Type B pancreatic cell (in vitro differentiated cells): ENCODE results near the gene MASP1. TPM values are rescaled to one million over a fixed set of nuclear protein-coding genes. Genes with fewer than 3 reads are reported as not detected.
"Not testable (repeated sequence)": the region's sequence is repeated elsewhere in the genome, so short reads cannot be mapped to it uniquely, and the experiment has no call there.

Source experiments
- DNase-seq: peaks from one replicate; pipeline ENCODE4 v3.0.0; 2021; ENCODE audit warnings: mixed read lengths; ENCODE audit not compliant: unreplicated experiment; ENCODE audit errors: extremely low spot score
- H3K27ac Mint-ChIP-seq: 2 replicates; pipeline ENCODE4 v1.8.0; 2021; ENCODE audit warnings: mild to moderate bottlenecking, mixed read lengths
- H3K27me3 Mint-ChIP-seq: 2 replicates; pipeline ENCODE4 v1.8.0; 2021; ENCODE audit warnings: mixed read lengths
- H3K36me3 Mint-ChIP-seq: 2 replicates; pipeline ENCODE4 v1.8.0; 2021; ENCODE audit warnings: mixed read lengths
- H3K4me1 Mint-ChIP-seq: one replicate; pipeline ENCODE4 v1.8.0; 2021; ENCODE audit warnings: mixed read lengths; ENCODE audit not compliant: unreplicated experiment
- H3K4me3 Mint-ChIP-seq: 2 replicates; pipeline ENCODE4 v1.8.0; 2021; ENCODE audit warnings: mild to moderate bottlenecking, mixed read lengths
- H3K9me3 Mint-ChIP-seq: 2 replicates; pipeline ENCODE4 v1.8.0; 2021; ENCODE audit warnings: mixed read lengths
- CTCF ChIP-seq: fragments of 200-600 bp; sonication (generic); conservative IDR thresholded peaks from 2 replicates; pipeline ENCODE4 v1.5.0; 2021; ENCODE audit warnings: antibody characterized with exemption, mild to moderate bottlenecking
- total RNA-seq: library from RNA; stranded (reverse); gene quantifications from 2 replicates; pipeline ENCODE4 v1.2.1, GENCODE V29; 2021; ENCODE audit warnings: low replicate concordance

Gene MASP1
- total RNA-seq, 1 donor from 2014 or later, result 1.6 TPM

- H3K4me3 Mint-ChIP-seq, result no peak overlapping the region
- H3K27ac Mint-ChIP-seq, result no peak overlapping the region
- no peak for DNase-seq
- peaks cover 4% of the 10 kb centered on the region for H3K4me1 Mint-ChIP-seq
- peaks cover 7% of the 10 kb centered on the region for H3K27me3 Mint-ChIP-seq
- no peak for TF ChIP-seq CTCF
- no peaks in the 10 kb centered on the region for H3K36me3 Mint-ChIP-seq
- no peaks in the 10 kb centered on the region for H3K9me3 Mint-ChIP-seq
Measured at GRCh38 chr3:187251599-187251998, 39.9 kb downstream of the MASP1 start.

GRCh38 chr3:187247398-187247797 lies 44.1 kb downstream of the MASP1 start:
- Mint-ChIP-seq H3K27ac (no peak overlapping the region), H3K36me3 (no peaks in the 10 kb centered on the region), H3K9me3 (no peaks in the 10 kb centered on the region), H3K27me3 (peaks cover 11% of the 10 kb centered on the region), H3K4me1 (peaks cover 4% of the 10 kb centered on the region), H3K4me3 (no peak overlapping the region)
- no peak for DNase-seq
- TF ChIP-seq CTCF, result no peak

GRCh38 chr3:187243933-187244524 lies 47.5 kb downstream of the MASP1 start:
- Mint-ChIP-seq H3K36me3 (no peaks in the 10 kb centered on the region), H3K27ac (no peak overlapping the region), H3K4me3 (no peak overlapping the region), H3K27me3 (peaks cover 14% of the 10 kb centered on the region), H3K4me1 (peaks cover 4% of the 10 kb centered on the region), H3K9me3 (peaks cover 4% of the 10 kb centered on the region)
- DNase-seq, result no peak
- no peak for TF ChIP-seq CTCF

- no peaks in the 10 kb centered on the region for H3K36me3 Mint-ChIP-seq
- peaks cover 4% of the 10 kb centered on the region for H3K4me1 Mint-ChIP-seq
- no peak for DNase-seq
- H3K4me3 Mint-ChIP-seq, result no peak overlapping the region
- TF ChIP-seq CTCF, result no peak
- H3K27me3 Mint-ChIP-seq, result peaks cover 10% of the 10 kb centered on the region
- H3K9me3 Mint-ChIP-seq, result peaks cover 4% of the 10 kb centered on the region
- H3K27ac Mint-ChIP-seq, result no peak overlapping the region
Measured at GRCh38 chr3:187242900-187243299, 48.6 kb downstream of the MASP1 start.

- H3K27ac Mint-ChIP-seq, result no peak overlapping the region
- no peak for DNase-seq
- TF ChIP-seq CTCF, result no peak
- no peak overlapping the region for H3K4me3 Mint-ChIP-seq
- H3K36me3 Mint-ChIP-seq, result no peaks in the 10 kb centered on the region
- peaks cover 10% of the 10 kb centered on the region for H3K27me3 Mint-ChIP-seq
- H3K4me1 Mint-ChIP-seq, result peaks cover 4% of the 10 kb centered on the region
- peaks cover 4% of the 10 kb centered on the region for H3K9me3 Mint-ChIP-seq
Measured at GRCh38 chr3:187242435-187242834, 49.1 kb downstream of the MASP1 start.

- H3K4me1 Mint-ChIP-seq, H3K36me3 Mint-ChIP-seq, DNase-seq, H3K9me3 Mint-ChIP-seq, H3K27ac Mint-ChIP-seq, H3K4me3 Mint-ChIP-seq, H3K27me3 Mint-ChIP-seq: not testable (repeated sequence)
Measured at GRCh38 chr3:187238835-187239234, 52.7 kb downstream of the MASP1 start.
